AG09309 (cell line): ENCODE data around the gene NGLY1.

Experiments
- DNase-seq: peaks from one replicate; pipeline ENCODE4 v3.0.0-alpha.2; 2010; ENCODE audit warnings: low read depth
- H3K4me3 ChIP-seq: 2 replicates; pipeline ENCODE4 v1.5.1; 2011; ENCODE audit warnings: mild to moderate bottlenecking, low read depth, low read length, moderate library complexity; ENCODE audit not compliant: control insufficient read depth
- TF ChIP-seq, protein P1 (sequence below): IDR thresholded peaks from 2 replicates; pipeline ENCODE4 v1.5.1; 2011; ENCODE audit warnings: mild to moderate bottlenecking, low read depth, low read length, inconsistent platforms; ENCODE audit not compliant: insufficient read depth, control insufficient read depth; ENCODE audit errors: missing control alignments

Gene NGLY1

DNA sequence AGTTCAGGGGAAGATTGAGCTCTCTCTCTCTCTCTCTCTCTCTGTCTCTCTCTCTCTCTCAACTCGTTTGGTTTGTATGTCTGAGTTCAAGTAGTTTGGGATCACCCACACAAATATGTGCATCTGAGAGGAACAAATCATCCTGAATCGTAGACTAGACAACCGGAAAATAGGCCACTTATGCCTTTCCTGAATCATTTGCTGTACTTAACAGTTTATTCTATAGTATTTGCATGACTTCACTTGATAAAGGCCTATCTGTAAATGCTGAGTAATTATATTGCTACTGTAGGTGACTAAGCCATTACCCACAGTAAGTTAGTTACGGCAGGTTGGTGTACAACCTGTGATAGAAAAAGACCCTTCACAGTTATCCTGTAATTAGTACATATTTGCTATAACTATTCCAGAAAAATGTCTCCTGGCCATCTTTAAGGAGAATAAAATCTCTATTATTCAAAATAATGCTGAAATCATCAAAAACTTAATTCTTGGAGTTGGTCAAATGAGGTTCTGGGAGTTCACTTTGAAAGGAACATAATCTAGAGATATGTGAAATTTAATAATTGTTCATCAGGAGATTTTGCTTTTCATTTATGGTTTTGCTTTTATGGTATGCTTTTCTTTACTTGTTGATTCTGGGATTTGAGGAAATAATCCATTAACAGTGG lies 37.7 kb upstream of the NGLY1 start:
- TF ChIP-seq, protein P1, sequence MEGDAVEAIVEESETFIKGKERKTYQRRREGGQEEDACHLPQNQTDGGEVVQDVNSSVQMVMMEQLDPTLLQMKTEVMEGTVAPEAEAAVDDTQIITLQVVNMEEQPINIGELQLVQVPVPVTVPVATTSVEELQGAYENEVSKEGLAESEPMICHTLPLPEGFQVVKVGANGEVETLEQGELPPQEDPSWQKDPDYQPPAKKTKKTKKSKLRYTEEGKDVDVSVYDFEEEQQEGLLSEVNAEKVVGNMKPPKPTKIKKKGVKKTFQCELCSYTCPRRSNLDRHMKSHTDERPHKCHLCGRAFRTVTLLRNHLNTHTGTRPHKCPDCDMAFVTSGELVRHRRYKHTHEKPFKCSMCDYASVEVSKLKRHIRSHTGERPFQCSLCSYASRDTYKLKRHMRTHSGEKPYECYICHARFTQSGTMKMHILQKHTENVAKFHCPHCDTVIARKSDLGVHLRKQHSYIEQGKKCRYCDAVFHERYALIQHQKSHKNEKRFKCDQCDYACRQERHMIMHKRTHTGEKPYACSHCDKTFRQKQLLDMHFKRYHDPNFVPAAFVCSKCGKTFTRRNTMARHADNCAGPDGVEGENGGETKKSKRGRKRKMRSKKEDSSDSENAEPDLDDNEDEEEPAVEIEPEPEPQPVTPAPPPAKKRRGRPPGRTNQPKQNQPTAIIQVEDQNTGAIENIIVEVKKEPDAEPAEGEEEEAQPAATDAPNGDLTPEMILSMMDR, result no peak
- no peak for DNase-seq
- no peak overlapping the region for H3K4me3 ChIP-seq

DNA sequence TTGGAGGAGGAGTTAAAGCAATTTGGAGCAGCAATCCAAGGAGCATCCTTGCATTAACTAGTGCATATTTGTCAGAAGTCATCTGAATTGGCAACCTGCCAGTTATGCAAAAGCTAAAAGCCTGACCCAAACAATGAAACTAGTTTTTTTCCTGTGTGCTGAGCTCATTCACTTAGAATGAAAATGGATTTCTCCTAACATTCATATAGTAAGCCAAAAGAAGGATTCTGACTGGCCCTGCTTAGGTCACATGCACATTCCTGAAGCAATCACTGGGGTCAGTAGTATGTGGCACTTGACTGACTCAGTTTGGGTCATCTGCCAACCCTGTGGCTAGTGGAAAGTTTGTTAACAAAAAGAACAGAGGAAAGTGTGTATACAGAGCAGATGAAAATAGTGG lies 37.1 kb upstream of the NGLY1 start:
- TF ChIP-seq, protein P1, result no peak
- peak; percentile 83 for DNase-seq
- H3K4me3 ChIP-seq, result no peak overlapping the region

DNA sequence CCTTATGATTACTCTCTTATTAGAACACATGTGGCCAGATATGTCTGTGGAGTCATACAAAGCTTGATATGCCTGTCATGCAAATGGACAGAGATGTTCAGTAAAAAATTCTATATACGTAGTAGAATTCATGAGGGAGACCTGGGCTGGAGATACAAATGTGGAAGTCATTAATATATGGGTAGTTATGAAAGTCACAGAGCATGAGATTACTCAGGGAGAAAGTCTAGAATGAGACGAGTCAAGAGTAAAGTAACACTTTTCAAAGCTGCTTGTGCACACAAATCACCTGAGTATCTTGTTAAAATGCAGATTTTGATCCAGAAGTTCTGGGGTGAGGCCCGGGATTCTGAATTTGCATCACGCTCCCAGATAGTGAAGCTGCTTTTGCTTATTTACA lies 35.1 kb upstream of the NGLY1 start:
- TF ChIP-seq, protein P1, result no peak
- DNase-seq, result no peak
- no peak overlapping the region for H3K4me3 ChIP-seq

DNA sequence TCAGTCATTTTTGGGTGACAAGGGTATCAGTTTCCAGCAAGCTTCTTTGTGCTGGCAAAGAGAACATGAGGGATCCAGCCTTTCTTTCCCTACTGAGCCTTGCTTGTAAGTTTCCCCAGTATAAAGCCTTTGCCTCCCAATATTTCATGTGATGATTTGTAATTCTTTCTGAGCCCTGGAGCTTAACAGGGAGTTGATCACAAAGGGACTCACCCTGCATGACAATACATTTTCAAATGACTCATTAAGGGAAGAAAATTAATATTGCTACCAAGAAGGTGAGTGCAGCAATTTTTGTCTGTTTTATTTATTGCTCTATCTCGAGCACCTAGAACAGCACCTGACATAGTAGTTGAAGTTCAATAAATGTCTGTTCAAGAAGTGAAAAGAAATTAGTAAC lies 34.4 kb upstream of the NGLY1 start:
- H3K4me3 ChIP-seq, result no peak overlapping the region
- DNase-seq, result no peak
- TF ChIP-seq, protein P1, result no peak

DNA sequence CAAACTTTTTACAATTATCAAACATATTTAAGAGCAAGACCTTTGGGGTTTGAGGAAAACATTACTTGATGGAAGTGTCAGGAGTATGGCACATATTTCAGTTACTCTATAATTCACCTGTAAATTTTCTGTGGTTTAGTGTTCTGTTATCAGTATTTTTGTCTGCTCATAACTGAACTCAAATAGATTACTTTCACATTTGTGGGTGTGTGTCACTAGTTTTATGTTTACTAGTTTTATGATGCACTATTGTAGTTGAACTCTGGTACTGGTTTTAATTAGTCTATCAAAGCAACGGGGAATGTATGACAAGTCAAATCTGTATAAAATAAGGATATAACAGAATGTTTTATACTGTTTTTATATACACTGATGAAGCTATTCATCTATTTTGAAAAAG lies 33.9 kb upstream of the NGLY1 start:
- TF ChIP-seq, protein P1, result no peak
- no peak overlapping the region for H3K4me3 ChIP-seq
- no peak for DNase-seq

DNA sequence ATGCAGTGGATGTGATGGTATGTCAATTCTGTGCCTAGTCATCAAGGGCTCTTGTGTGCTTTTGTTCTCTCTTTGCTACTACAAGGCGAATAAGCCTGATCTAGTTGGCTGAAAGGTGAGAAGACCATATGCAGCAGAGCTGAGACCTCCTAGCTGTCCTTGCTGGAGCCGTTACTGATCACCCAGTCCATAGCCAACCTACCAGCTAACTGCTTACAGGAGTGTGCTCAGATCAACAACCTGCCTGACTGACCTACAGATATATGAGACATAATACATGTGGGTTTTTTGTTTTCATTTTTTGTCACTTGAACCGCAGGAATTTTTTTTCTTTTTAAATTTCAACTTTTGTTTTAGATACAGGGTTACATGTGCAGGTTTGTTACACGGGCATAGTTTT lies 29.4 kb upstream of the NGLY1 start:
- H3K4me3 ChIP-seq, result no peak overlapping the region
- TF ChIP-seq, protein P1, result no peak
- DNase-seq, result no peak

DNA sequence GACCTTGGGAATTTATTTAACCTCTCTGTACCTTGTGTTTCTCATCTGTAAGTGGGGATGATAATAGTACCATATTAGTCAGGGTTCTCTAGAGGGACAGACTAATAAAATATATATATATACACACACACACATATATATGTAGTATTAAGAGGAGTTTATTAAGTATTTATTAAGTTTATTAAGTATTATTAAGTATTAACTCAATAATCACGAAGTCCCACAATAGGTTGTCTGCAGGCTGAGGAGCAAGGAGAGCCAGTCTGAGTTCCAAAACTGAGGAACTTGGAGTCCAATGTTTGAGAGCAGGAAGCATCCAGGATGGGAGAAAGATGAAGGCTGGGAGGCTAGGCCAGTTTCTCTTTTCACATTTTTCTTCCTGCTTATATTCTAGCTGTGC lies 21.4 kb upstream of the NGLY1 start:
- no peak for DNase-seq
- H3K4me3 ChIP-seq, result no peak overlapping the region
- TF ChIP-seq, protein P1, result no peak
